GM21529 (cell line): ENCODE data around the gene AARS2.
A peak's percentile ranks its signal among the peaks of the same experiment; 100 is the strongest.

Experiments
- ATAC-seq: cut with Tn5 transposase; IDR thresholded peaks from one replicate; pipeline ENCODE4 v1.9.1; 2021; ENCODE audit not compliant: unreplicated experiment

Gene AARS2

DNA sequence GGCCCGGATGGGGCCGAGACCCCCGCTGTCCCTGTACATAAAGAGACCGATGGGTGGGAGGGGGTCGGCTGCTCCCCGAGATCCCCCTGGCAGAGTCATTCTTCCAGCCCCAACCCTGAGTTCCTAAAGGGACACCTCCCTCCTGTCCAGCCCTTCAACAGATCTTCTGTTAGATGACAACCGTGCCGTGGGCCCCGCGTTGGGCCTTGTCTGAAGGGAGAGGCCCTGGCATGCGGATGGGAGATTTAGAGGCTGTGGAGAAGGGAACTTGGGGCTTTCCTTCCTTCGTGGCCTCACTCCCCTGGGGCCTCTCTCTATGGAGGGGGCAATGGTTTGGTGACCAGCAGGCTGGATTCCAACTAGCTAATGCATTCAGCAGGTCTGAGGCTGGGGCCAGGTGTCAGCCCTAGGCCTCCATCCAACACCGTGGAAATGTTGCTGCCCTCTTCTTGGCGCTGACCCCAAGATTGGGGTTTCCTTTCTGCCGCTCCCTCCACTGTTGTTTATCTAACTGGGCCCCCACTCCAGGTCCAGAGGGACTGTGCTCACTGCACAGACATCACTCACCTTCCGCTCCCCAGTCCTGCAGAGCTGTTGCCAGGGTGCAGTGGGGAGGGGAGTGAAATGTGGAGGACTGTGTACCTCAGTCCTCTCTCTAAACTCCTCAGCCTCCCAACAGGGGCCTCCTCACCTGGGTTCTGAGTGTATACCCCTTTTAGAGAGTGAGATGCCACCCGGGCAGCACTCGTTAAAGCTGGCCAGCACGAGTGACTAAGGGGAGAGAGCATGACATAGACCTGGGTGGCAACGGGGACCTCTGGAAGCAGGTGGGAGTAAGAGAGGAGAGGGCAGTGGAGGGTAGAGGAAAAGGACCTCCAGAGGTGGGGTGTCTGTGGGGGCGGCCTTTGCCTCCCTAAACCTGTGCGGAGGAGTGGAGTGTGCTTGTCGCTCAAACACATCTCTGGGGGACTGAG, 36.2 kb downstream of the AARS2 start:
- no peak for ATAC-seq

DNA sequence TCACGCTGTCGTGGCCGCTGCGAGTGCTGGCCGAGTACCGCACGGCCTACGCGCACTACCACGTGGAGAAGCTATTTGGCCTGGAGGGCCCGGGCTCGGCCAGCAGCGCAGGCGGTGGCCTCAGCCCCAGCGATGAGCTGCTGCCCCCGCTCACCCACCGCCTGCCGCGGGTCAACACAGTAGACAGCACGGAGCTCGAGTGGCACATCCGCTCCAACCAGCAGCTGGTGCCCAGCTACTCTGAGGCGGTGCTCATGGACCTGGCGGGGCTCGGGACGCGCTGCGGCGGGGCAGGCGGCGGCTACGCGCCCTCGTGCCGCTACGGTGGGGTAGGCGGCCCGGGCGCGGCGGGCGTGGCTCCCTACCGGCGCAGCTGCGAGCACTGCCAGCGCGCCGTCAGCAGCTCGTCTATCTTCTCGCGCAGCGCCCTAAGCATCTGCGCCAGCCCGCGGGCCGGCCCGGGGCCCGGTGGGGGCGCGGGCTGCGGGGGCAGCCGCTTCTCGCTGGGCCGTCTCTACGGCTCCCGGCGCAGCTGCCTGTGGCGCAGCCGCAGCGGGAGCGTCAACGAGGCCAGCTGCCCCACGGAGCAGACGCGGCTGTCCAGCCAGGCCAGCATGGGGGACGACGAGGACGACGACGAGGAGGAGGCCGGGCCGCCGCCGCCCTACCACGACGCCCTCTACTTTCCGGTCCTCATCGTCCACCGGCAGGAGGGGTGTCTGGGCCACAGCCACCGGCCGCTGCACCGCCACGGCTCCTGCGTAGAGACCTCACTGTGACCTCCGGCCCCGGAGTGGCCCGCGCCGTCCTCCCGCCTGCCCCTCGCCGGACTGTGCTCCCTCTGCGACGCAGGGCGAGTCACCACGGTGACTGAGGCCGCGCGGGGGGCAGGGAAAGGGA, 37.1 kb downstream of the AARS2 start:
- ATAC-seq: no peak

DNA sequence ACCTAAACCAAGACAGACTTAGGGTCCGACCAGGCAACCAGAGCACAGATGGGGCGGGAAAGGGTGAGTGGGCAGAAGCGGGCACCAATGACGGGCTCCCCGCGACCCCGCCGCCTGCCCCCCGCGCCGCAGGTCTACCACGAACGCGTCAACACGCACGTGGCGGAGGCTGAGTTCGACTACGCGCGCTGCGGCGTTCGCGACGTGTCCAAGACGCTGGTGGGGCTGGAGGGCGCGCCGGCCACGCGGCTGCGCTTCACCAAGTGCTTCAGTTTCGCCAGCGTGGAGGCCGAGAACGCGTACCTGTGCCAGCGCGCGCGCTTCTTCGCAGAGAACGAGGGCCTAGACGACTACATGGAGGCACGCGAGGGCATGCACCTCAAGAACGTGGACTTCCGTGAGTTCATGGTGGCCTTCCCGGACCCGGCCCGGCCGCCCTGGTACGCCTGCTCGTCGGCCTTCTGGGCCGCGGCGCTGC, 37.8 kb downstream of the AARS2 start:
- ATAC-seq: no peak

DNA sequence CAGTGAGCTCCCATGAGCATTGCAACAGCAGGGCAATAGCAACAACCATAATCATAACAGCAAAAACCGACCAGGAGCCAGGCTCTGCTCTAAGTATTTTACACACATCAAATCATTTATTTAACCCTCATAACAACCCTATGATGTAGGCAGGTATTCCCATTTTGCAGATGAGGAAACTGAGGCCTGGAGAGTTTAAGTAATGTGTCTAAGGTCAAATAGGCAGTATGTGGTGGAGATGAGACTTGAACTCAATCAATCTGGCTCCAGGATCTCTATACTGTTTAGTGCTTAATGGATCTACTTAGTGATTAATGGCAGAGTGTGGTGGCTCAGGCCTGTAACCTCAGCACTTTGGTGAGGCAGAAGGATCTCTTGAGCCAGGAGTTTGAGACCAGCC, 39.5 kb downstream of the AARS2 start:
- no peak for ATAC-seq

DNA sequence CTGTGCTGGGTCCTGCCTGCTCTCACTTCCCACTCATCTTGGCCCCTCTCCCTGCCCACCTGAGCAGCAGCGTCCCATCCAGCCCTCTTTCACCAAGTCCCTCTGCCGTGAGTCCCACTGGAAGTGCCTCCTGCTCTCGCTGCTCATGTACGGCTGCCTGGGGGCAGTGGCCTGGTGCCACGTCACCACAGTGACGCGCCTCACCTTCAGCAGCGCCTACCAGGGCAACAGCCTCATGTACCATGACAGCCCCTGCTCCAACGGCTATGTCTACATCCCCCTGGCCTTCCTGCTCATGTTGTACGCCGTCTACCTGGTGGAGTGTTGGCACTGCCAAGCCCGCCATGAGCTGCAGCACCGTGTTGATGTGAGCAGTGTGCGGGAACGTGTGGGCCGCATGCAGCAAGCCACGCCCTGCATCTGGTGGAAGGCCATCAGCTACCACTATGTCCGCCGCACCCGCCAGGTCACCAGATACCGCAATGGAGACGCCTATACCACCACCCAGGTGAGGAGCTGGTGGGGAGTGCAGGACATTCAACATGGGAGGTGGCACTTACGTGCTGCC, 40.1 kb downstream of the AARS2 start:
- ATAC-seq: no peak

DNA sequence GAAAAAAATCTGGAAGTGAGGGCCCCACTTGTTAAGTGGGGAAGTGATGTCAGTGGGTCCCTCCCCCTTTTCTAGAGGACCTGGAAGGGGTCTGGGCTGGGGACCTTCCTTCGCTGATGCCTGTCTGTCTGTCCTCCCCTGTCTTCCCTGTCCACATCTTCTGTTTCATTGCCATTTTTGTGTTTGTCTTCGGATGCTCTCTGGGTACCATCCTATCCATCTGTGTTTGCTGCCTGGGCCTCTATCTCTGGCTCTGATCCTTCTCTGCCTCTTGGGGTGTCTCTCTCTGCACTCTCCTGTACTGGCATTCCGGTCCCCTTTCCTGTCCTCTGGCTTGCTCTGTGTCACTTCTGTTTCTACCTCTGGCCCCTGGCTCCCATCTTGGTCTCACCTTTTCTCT, 40.6 kb downstream of the AARS2 start:
- ATAC-seq: no peak

DNA sequence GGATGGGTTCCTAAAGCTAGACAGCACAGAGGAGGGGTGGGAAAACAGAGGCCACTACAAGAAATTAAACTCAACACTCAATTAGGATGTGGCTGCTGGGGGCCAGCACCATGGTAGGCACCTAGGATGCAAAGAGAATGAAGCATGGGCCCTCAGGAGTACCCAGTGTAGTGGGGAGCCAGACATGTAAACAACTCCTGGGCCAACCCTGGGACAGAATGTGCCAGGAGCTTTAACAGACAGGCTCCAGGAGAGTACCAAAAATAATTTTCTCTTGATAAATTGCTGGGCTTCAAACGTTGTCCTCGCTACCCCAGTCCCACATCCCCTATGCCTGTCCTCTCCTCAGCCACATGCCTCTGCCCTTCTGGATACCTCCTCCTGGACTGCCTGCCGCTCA, 41.2 kb downstream of the AARS2 start:
- ATAC-seq: no peak

DNA sequence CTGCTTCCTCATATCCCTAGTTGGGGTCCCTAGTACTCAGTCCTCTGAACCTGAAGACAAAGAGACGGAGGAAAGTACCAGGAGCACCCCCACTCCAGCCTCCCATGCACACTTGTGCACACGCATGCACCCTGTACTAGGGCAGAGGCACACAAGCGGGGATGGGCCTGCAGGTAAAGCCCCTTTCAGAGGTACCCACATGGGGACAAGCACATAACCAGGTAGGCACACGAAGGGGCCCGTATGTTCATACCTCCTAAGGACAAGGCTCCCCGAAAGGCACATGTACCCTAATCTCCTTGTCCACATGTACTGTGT, 41.8 kb downstream of the AARS2 start:
- ATAC-seq: no peak

DNA sequence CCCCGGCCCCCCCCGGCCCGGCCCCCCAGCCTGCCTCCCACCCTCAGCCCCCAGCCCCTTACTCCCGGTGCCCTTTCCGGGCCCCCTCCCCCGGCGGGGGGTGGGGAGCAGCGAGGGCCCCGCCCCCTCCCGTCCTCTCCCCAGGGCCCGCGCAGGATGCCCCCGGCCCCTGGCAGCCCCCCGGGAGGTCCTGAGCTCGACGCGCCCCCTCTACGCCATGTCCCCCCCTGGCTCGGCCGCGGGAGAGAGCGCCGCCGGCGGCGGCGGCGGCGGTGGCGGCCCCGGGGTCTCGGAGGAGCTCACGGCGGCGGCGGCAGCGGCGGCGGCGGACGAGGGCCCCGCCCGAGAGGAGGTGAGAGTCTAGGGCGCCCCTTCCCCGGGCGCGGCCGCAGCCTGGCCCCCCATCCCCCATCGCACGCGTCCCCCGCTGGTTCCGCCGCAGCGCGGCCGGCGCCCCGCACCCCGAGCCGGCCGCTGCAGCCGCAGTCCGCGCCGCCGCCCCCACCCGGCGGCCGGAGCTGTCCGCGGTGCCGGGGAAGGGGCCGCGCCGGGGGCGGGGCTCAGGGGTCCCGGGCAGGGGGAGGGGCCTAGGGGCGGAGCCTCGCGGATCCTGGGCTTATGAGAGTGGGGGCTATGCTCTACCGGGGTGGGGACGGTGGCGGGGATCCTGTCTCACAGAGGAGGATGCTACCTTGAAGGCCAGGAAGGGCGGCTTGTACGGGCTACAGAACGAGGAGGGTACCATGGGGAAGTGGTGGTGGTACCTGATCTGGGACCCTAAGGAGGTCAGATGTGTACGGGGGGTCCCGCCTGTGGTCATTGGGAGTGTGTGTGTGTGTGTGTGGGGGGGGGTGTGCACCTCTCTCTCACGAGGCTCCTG, 42.4 kb downstream of the AARS2 start:
- no peak for ATAC-seq

DNA sequence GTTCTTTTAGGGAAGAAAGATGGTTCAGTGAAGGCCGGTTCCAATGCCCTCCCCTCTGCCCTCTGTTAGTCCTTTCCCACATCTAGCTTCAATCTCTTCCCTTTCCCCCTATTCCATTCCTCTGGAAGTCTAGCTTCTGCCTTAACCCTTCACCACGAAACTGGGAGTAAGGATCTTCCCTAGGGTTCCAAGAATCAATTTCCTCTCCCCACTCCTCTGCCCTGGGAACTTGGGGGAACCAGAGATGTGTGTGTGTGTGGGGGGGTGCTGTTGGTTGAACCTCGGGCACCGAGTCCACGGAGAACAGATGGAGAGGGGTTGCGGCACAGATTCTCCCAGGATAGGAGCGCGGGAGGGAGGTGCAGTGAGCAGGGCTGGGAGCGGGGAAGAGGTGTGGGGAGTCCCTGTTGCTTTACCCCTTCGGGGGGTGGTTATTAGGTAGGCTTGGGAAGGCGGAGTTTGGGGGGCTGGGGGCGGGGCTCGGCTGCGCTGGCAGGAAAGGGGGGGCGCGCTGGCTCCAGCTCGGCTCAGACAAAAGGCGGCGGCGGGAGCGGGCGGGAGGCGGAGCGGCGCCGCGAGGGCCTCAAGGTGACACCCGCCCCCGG, 43.1 kb downstream of the AARS2 start, which contains the start of gene TMEM151B:
TMEM151B (plus strand) TSS at position 530 of the 605 bp plus-strand sequence. CDS start 293 bp downstream, outside the sequence.
- ATAC-seq: no peak

DNA sequence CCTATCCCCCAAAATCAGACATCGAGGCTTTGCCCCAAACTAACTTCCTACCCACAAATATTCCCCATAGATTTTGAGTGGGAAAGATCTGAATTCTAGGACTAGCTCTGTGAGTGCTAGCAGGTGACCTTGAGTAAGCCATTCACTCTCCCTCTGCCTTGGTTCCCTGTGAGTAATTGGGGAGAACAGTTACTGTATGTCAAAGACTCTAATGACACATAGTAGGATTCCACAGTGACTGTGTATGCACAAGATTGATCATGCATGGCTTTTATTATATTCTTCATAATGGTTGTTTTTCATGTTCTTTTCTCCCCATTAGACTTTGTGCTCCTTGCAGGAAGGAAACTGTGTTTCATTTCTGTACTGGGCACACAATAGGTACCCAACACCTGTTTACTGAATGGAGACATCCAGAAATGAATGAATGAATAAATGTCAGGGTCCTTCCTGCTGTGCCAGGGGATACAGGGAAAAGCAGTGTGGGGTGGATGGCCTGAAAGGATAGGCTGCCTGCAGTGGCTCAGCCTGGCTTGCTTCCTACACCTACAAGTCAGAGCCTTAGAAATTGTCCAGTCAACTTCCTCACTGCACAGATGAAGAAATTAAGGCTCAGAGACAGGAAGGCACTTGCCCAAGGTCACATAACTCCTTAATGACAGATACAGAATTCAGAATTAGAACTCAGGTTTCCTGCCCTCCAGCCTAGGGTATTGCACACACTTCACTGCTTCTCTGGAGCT, 43.8 kb downstream of the AARS2 start:
- ATAC-seq: no peak

DNA sequence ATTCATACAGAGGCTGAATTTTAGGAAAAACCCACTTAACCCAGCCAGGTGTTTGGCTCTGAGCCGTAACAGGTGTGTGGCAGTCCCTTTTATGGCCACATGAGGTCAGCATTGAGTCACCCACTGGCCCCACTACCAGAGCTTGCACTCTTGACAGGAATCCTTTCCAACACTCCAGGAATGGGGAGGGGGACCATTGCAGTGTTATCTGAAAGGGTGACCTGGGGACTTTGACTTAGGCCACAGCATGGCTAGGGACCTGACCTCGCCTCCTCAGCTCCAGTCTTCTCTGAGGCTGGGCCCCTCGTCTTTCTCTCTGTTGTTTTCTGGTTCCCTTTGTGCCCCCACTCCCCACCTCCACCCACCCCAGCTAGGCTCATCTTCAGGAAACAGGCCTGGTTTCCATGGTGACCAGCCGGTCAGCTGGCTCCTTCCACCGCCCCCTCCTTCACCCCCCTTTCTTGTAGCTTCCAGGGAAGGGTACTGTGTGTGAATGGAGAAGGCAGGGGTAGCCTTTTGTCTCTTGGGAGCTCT, 45.0 kb downstream of the AARS2 start:
- no peak for ATAC-seq

DNA sequence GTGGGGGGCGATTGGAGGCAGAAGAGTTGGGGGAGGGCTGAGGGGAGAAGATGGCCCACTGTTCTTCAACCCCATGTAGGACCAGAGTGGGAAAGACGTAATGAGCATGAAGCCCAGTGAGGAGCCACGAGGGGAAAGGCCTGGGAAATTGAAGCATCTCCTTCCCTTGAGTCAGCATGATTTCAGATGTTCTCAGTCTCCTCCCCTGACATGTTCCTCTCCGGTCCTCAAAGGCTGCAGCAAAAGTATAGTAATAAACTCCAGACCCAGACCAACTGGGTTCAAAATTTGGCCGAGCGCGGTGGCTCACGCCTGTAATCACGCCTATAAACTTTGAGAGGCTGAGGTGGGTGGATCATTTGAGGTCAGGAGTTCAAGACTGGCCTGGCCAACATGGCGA, 45.9 kb downstream of the AARS2 start:
- no peak for ATAC-seq

DNA sequence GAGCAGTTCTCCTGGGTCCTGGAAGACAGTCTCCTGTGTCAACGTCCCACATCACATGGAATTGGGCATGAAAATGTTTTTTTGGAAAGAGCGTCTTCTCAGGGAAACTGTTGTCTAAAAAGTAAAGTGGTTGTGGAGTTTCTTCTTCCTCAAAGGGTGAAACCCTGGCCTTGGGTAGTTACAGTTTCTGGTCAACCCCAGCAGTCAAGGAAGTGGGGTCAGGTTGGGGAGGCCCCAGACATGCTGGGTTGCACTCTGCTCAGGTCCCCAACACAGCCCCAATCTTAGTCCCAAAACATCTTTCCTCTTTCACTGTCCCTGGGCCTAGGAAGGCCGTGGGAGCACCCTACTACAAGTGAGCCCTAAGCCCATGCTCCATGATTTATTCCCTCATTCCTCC, 46.8 kb downstream of the AARS2 start:
- ATAC-seq: peak; percentile 42

DNA sequence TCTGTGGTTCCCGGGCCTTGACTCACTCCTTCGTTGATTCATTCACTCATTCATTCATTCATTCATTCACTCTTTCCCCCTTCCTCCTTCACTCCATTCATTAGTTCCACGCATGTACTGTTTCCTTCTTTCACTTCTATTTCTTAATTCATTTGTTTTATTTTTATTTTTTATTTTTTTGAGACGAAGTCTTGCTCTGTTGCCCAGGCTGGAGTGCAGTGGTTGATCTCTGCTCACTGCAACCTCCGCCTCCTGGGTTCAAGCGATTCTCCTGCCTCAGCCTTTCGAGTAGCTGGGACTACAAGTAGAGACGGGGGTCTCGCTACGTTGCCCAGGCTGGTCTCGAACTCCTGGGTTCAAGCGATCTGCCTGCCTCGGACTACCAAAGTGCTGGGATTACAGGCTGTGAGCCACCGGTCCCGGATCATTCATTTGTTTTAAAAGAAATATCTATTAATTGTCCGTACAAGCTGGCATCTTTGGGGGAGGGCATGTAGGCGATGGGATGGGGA, 47.4 kb downstream of the AARS2 start:
- no peak for ATAC-seq

DNA sequence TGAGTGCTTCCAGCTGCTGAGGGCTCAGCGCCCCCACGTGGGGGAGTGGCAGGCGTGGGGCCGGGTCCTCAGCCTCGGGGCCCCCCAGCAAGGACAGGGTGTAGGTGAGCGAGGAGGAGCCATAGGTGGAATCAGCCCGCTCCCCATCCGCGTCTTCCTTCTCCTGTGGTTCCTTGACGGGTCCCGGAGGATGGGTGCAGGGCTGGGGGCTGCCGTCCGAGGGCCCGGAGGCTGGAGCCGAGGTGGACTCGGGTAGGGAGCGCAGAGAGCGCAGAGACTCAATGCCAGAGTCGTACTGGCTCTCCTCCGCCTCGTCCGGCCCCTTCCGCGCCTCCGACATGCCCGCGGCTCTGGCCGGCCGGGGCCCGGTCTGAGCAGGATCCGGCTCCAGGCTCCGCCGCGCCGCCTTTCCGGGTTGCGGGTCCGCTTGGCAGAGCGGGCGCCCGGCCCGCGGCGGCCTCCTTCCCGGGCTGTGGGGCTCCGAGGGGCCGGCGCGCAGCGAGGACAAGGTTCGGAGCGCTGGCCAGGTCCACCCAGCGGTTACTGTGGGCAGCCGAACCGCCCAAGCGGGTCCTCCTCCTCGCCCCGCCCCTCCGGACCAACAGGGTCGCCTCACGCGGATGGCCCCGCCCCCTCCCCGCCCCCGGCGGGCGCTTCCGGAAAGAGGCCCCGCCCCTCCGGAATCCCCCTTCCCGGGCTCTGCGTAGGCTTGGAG, 48.0 kb downstream of the AARS2 start, which contains the start of gene NFKBIE:
NFKBIE (minus strand) TSS at position 545 of the 715 bp plus-strand sequence; CDS start at position 340, 205 bp downstream.
- peak; percentile 33 for ATAC-seq

DNA sequence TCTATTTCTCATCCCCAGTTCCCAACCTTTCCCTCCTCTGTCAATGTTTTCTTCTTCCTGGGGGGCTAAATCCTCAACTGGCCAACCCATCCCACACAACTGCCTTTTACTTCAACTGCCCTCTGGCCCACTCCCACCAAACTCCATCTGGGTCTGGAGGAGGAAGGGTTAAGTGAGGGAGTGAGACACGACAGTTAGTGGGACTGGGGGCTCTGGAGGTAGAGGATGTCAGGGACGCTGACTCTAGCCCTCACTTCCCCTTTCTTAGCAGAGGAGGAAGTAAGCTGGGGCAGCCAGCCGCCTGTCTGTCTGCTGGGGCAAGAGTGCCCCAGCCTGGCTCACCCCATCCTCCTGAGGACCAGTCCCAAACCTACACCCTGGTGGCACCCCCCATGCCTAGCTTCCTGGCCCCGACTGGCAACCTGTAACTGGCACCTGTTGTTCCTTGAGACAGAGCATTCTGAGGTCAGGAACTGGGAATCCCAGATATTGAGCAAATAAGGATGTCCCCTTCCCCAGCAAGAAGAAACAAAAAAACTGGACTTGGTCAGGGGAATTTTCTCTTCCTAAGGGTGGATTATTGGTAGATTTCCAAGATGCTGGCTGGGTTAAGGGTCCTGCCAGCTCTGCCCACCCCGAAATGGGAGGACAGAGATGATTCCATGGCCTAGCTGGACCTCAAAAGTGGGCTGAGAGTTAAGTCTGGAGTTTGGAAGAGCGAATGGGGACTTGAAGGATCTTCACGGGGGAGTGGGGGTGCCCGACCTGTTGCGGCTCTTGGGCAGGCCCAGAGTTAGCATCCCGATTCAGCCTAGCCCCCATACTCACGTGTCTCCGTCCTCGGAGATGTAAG, 48.8 kb downstream of the AARS2 start:
- ATAC-seq: peak; percentile 30
